Activated T-cell treated with anti-CD3 and anti-CD28 coated beads for 24 hours (primary cell): ENCODE data around the gene HK2.

Experiments used
- DNase-seq: peaks from one replicate; pipeline ENCODE4 v3.0.0-alpha.2; 2020; ENCODE audit warnings: low read depth

HK2 gene

GRCh38 chr2:74857215-74857614 lies 23.3 kb downstream of the HK2 start:
- DNase-seq = no peak

GRCh38 chr2:74857725-74858124 lies 23.8 kb downstream of the HK2 start:
- DNase-seq = no peak

- no peak for DNase-seq
Observed at GRCh38 chr2:74858281-74858680, 24.4 kb downstream of the HK2 start.

GRCh38 chr2:74860079-74860478 lies 26.2 kb downstream of the HK2 start:
- no peak for DNase-seq

- DNase-seq = no peak
Observed at GRCh38 chr2:74860521-74860920, 26.6 kb downstream of the HK2 start.

GRCh38 chr2:74861531-74861930 lies 27.6 kb downstream of the HK2 start:
- DNase-seq = no peak

- no peak for DNase-seq
Observed at GRCh38 chr2:74862020-74862964, 28.4 kb downstream of the HK2 start.

GRCh38 chr2:74863802-74864248 lies 29.9 kb downstream of the HK2 start:
- no peak for DNase-seq

- DNase-seq = no peak
Observed at GRCh38 chr2:74864728-74865722, 31.1 kb downstream of the HK2 start.

- no peak for DNase-seq
Observed at GRCh38 chr2:74865770-74866674, 32.1 kb downstream of the HK2 start.

GRCh38 chr2:74867841-74868658 lies 34.1 kb downstream of the HK2 start:
- no peak for DNase-seq

- DNase-seq = no peak
Observed at GRCh38 chr2:74869517-74869916, 35.6 kb downstream of the HK2 start.

GRCh38 chr2:74870951-74871350 lies 37.0 kb downstream of the HK2 start:
- DNase-seq = no peak

GRCh38 chr2:74871414-74871813 lies 37.5 kb downstream of the HK2 start:
- no peak for DNase-seq

GRCh38 chr2:74872389-74872836 lies 38.5 kb downstream of the HK2 start:
- no peak for DNase-seq

GRCh38 chr2:74873012-74873665 lies 39.2 kb downstream of the HK2 start:
- no peak for DNase-seq

GRCh38 chr2:74873678-74874640 lies 40.0 kb downstream of the HK2 start:
- no peak for DNase-seq

- peak; percentile 32 for DNase-seq
Observed at GRCh38 chr2:74876081-74876886, 42.4 kb downstream of the HK2 start.
